Dedifferentiated amniotic fluid mesenchymal stem cell (primary cell): Measurements from ENCODE around the gene ZNF221.

Source experiments
- DNase-seq: peaks from one replicate; pipeline ENCODE4 v3.0.0-alpha.2; 2016; ENCODE audit errors: extremely low spot score

ZNF221 gene

DNA sequence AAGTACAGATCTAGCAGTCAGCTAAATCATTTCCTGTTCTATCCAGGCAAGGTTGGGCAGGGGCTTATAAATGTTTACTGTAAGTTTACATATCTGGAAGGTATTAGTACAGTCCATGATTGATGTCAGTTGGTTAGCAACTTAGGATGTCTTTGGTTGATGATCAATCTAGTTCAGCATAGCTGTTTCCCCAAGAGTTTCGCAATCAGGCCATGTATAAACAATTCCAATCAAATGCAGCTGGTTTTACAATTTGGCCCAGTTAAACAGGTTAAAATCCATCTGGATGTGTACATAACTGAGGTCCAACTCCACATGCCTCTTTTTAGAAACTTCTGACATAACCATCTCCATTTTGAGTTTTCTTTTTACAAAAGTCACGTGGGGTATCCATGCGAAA lies 6.9 kb downstream of the ZNF221 start:
- DNase-seq: no peak

DNA sequence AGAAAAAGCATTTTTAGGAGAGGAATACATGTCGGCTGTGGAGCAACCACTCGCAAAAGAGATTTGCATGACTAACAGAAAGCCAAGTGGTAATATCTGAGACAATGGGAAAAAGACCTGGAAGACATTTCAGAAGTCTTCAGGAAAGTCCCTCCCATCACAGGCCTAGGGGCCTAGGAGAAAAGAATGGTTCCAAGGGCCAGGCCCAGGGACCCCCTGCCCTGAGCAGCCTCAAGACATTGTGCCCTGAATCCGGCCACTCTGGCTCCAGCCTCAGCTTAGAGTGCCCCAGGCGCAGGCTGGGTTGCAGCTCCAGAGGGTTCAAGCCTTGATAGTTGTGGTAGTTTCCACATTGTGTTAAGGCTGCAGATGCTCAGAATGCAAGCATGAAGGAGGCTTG lies 9.4 kb downstream of the ZNF221 start:
- no peak for DNase-seq

DNA sequence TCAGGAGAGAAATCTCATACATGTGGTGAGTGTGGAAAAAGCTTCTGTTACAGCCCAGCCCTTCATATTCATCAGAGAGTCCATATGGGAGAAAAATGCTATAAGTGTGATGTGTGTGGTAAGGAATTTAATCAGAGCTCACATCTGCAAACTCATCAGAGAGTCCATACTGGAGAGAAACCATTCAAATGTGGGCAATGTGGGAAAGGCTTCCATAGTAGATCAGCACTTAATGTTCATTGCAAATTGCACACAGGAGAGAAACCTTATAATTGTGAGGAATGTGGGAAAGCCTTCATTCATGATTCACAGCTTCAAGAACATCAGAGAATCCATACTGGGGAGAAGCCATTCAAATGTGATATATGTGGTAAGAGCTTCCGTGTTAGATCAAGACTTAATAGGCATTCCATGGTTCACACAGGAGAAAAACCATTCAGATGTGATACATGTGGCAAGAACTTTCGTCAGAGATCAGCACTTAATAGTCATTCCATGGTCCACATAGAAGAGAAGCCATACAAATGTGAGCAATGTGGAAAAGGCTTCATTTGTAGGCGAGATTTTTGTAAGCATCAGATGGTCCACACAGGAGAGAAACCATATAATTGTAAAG lies 15.2 kb downstream of the ZNF221 start:
- DNase-seq: no peak

GRCh38 chr19:43976732-43977131 lies 25.7 kb downstream of the ZNF221 start:
- DNase-seq: no peak

GRCh38 chr19:43983544-43983911 lies 32.5 kb downstream of the ZNF221 start:
- no peak for DNase-seq

- peak; percentile 97 for DNase-seq
Measured at GRCh38 chr19:43983912-43984686, 33.1 kb downstream of the ZNF221 start, which contains the start of gene ZNF155. Gene ZNF155, plus strand, starts transcription at chr19:43984188. Its CDS starts 4,356 bp downstream, at chr19:43988544.

- no peak for DNase-seq
Measured at GRCh38 chr19:43984687-43985000, 33.6 kb downstream of the ZNF221 start.

DNA sequence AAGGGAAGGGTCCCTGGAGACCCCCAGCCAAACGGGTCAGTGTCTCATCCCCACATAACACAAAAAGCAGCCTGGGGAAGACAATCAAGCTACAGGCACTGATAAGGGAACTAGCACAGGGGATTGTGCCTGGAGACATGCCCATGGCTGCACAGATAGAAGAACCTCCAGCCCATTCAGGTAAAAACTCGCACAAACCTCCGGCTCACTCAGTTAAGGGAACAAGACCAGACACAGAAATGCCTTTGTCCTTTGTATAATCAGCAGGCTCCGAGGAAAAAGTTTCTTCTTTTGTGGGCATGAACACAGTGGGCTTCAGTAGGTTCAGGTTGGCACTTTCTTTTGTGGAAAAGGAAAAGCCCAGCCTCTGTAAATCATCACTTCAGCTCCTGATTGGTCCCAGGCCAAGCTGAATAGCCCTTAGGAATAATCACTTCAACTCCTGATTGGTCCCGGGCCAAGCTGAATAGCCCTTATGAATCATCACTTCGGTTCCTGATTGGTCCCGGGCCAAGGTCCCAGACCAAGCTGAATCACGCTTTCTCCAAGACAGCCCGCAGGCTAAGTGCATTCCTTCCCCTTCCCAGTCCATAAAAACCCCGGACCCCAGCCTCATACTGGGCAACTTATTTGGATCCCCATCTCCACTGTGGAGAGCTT lies 46.7 kb downstream of the ZNF221 start:
- no peak for DNase-seq

- DNase-seq: no peak
Measured at GRCh38 chr19:44002212-44002565, 51.2 kb downstream of the ZNF221 start.

GRCh38 chr19:44002566-44003460 lies 51.8 kb downstream of the ZNF221 start, which contains the start of gene ZNF230:
Gene ZNF230, plus strand, starts transcription at chr19:44002957. Its CDS starts 4,122 bp downstream, at chr19:44007079.
- peak; percentile 98 for DNase-seq

- DNase-seq: no peak
Measured at GRCh38 chr19:44003461-44004009, 52.5 kb downstream of the ZNF221 start.

DNA sequence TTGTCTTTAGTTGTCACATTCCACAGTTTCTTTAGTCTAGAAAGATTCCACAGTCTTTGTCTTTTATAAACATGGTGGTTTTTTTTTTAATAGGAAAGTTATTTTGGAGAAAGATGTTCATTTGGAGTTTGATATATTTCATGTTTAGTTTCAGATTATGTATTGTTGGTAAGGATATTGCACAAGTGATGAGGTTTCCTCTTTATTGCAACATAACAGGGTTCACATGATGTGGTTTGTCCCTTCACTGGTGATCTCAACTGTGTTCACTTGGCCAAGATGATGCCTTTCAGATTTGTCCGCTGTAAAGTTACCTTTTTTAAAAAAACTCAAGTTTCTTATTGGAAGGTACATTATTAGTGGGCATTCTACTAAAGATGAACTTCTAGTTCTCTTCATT lies 54.9 kb downstream of the ZNF221 start:
- DNase-seq: no peak

DNA sequence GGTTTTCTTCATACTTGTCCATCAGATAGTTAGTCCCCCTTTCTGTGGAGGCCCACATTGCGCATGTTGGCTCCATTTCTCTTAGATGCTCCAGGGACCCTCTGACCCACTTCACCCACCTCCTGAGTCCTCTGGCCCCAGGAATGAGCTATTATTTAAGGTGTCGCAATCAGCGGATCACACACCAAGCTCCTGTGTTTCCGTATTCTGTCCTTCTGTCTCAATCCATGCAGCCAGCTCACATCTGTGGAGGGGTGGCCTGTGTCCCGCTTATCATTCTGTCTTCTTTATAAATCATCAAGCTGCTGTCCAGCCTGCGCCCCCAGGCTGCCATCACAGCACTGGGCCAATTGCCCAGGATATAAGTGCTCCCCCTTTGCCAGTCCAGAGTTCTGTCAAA lies 56.4 kb downstream of the ZNF221 start:
- DNase-seq: no peak

DNA sequence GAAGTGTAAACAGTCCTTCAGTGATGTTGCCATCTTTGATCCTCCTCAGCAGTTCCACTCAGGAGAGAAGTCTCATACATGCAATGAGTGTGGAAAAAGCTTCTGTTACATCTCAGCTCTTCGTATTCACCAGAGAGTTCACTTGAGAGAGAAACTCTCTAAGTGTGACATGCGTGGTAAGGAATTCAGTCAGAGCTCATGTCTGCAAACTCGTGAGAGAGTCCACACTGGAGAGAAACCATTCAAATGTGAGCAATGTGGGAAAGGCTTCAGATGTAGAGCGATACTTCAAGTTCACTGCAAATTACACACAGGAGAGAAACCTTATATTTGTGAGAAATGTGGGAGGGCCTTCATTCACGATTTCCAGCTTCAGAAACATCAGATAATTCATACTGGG lies 59.4 kb downstream of the ZNF221 start:
- DNase-seq: no peak
